ENCODE results near the gene AKAP9.
"Not testable (repeated sequence)": the region's sequence is repeated elsewhere in the genome, so short reads cannot be mapped to it uniquely, and the experiment has no call there.

AKAP9 gene

GRCh38 chr7:92072121-92072520 lies 131.5 kb downstream of the AKAP9 start:
- no peak for DNase-seq

DNA sequence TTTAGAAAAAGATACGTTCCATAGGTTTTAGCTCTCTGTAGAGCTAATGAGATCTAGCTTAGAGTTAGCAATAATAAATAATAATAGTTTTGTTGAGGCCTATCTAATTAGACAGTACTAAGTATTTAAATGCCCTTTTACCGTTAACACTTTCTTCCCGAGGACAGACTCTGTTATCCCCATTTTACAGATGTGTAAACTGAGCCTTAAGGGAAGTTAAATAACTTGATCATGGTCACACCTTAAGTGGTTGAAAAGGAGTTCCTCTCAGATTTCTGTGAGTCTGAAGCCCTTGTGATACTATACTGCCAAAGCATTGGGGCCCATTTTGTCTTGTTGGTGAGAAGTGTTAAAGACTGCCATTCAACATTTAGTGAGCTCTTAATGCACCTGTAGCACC lies 132.0 kb downstream of the AKAP9 start:
- DNase-seq, result no peak

GRCh38 chr7:92075455-92076158 lies 134.9 kb downstream of the AKAP9 start:
- no peak for DNase-seq

- no peak for DNase-seq
These were observed 135.8 kb downstream of the AKAP9 start for GRCh38 chr7:92076509-92076908.

GRCh38 chr7:92083922-92084321 lies 143.3 kb downstream of the AKAP9 start:
- DNase-seq, result not testable (repeated sequence)

DNA sequence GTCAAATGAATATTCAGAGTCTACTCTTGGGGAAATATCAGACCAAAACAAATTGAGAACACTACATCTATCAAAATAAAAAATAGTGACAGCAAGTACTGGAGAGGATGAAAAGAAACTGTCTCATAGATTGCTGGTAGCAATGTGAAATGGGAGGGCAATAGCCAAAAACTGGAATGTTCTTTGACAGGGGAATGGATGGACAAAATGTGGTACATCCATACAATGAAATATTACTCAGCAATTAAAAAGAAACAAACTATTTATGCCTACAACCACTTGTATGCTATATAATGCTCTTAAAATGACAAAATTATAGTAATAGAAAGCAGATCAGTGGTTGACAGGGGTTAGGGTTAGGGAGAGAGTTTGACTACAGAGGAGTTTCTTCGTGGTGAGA lies 147.6 kb downstream of the AKAP9 start:
- DNase-seq, result no peak

DNA sequence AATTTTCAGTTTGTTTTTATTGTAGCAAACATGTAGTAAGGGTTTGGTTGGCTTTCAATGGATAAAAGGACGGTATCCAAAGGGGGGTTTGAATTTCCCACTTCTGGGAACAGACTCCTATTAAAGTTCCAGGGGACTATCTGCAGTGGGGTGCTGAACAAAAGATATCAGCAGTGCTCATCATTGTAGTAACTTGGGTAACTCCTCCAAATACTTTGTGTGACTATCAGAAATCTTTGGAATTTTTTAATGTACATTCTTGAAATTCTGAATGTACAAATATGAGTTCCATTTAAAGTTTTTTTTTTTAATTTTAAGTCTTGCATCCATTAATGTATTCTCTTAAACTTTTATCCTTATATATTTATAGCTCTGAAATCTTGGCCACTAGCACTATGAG lies 151.5 kb downstream of the AKAP9 start:
- no peak for DNase-seq

DNA sequence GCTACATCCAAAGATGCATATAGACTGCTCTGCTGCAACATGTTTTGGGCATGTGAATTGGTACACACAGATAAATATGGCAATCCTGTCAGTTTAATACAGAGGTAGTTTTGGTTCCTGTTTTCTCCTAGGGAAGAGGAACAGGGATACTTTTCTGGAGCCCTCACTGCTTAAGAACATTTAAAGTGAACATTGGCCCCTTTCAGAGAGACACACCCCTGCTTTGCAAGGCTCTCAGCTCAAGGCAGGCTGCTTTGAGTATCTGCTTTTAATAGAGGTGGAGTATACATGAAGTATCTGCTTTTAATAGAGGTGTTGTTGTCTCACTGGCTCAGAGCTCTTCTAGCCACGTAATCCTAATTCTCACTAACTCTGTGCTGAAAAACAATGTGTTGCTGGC lies 154.7 kb downstream of the AKAP9 start:
- no peak for DNase-seq

DNA sequence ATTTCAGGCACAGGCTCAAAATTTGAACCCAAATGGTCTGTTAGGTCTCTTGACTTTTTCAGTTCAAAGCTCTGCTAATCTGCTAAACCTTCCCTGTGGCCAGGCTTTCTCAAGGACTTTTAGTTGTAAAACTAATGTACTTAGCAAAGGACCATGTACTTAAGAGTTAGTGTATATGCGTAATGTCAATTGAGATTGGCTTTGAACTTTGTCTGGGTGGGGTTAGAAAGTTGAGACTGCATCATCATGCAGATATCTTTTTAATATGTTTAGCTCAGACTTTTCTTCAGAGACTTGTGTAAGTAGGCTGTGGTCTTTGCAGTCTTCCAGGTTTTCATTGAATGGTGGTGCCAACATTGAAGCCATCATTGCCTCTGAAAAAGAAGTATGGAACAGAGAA lies 159.9 kb downstream of the AKAP9 start:
- DNase-seq, result no peak

DNA sequence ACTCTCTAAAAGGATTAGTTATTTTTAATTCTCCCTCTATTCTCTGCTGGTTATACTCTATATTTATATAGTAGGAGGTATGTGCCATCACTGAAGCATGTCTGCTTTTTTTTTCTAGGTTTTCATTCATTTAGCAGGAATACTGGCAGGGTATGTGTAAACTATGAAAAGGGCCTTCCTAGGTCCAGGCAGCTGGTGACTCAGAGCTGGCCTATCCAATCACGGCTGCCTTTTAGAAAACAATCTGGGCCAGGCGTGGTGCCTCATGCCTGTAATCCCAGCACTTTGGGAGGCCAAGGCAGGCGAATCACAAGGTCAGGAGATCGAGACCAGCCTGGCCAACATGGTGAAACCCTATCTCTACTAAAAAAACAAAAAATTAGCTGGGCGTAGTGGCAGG lies 162.2 kb downstream of the AKAP9 start:
- DNase-seq, result not testable (repeated sequence)

- no peak for DNase-seq
These were observed 168.2 kb downstream of the AKAP9 start for GRCh38 chr7:92108821-92109220.

- DNase-seq, result no peak
These were observed 170.2 kb downstream of the AKAP9 start for GRCh38 chr7:92110857-92111256.

DNA sequence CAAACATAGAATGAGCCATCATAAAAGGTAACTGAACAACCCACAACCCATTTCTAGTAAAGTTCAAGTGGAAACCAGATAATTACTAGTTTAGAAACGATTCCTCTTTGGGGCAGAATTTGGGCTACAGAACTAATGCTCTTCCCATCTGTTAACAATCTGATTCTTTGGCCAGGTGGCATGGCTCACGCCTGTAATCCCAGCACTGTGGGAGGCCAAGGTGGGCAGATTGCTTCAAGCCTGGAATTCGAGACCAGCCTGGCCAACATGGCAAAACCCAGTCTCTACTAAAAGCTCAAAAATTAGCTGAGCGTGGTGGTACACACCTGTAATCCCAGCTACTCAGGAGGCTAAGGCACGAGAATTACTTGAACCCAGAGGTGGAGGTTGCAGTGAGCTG lies 175.2 kb downstream of the AKAP9 start:
- DNase-seq, result no peak

GRCh38 chr7:92116949-92117348 lies 176.3 kb downstream of the AKAP9 start:
- DNase-seq, result no peak

DNA sequence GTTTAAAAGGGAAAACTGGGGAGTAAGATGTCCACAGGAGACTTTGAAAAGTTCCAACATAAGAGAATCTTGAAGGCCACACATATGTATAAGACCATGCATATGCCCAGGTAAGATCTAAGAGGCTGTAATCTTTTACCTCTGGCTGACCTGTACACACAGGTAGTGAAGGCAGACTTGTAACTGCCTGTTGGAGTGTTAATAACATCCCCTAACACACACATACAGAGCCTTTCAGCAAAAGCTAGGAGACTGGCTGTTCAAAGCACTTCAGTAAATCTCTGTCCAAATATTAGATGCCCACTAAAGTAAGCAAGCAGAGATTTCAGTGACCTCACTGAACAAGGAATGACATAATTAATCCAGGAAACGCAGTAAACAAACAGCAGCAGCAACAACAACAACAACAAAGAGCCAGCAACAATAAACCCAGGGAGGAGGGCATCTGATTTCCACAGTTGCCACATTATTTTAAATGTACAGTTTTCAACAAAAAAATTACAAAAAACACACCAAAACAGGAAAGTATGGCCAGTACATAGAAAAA lies 178.6 kb downstream of the AKAP9 start:
- DNase-seq, result no peak

- DNase-seq, result no peak
These were observed 181.0 kb downstream of the AKAP9 start for GRCh38 chr7:92121681-92122080.

DNA sequence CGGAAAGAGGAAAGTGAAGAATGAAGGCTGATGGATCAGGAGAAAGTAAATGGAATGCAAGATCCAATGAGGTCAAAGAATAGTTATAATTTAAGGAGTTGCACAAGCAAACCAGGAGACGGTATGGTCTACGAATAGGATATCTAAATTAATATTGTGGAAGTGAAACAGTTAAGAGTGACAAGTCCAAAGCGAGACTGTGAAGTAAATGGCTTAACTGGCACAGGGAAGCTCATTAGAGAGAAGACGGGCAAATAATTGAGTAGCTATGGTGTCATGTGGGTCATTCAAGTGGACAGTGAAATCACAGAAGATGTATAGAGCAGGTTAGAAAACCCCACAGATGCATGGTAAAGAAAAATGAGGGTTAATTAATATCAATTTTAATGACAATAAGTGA lies 190.4 kb downstream of the AKAP9 start:
- DNase-seq, result no peak

DNA sequence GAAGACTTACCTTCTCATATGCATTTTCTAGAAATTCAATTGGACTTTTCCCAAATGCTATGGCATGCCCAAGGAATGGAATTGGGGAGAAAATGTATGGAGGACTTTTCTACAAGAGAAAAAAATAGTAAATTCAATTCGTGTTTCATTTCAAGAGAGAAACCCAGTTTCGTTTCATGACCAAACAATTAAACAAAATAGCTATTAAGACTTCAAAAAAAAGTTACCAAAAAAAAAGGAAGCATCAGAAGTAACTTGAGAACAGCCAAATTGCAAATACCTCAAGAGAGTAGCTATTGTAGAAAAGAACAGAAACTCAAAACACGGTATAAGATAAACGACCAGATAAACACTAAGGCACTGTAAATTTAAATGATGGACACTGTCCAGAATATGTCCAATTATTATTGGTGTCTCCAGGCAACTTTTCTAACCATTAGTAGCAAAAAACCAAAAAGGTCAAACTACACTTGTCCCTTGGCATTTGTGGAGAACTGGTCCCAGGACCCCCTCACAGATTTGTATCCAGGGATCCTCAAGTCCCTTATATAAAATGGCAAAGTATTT lies 191.2 kb downstream of the AKAP9 start:
- DNase-seq, result no peak

GRCh38 chr7:92133133-92133736 lies 192.6 kb downstream of the AKAP9 start:
- DNase-seq, result no peak

- peak; percentile 75 to 79 for DNase-seq
These were observed 193.1 kb downstream of the AKAP9 start for GRCh38 chr7:92133737-92134270.

- DNase-seq, result peak; percentile 97 to 99
These were observed 193.8 kb downstream of the AKAP9 start, which contains the start of gene CYP51A1 for GRCh38 chr7:92134271-92135051. Gene CYP51A1, minus strand, starts transcription at chr7:92134477. Its CDS starts 113 bp downstream, at chr7:92134364.

DNA sequence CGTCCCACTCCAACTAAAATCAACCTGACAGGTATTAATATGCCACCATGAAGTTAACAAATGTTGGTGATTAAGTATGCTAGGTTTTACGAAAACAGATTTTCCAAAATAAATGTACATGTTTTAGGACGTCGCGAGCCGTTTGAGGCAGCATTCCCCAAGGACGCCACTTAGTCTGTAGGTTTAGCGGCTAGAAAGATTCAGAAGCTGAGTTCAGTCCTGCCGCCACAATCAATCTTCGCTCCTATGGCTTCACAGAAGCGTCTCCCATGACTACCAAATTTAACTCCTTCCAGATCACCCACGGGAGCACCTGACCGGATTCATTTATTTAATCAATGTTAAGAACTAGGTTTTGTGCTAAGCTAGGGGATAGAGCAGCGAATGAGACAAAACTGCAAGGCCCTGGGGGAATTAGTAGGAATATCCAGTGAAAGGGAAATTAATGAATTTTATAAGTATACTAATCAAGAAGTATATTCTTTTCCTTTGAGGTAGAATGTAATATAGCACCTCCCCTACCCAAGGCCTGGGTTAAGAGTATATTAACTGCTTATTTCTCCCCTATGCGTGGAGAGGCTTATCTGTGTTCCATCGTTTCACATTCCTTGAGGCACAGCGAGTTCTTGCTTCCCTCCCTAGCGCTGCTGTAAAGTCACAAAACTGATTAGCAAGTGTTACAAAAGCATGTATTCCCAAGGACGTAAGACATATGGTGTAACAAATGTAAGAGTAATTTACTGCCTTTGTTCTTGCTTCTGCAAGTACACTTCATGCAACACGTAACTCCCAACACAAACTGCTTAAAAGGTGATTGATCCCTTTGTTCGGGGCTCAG lies 194.6 kb downstream of the AKAP9 start:
- DNase-seq, result no peak

Data from activated T-cell treated with anti-CD3 and anti-CD28 coated beads, Interleukin-2, amount 50 U/mL, for 48 hours (primary cell).